ENCODE data around the gene RNF144B. TPM values are rescaled to one million over a fixed set of nuclear protein-coding genes. Genes with fewer than 3 reads are reported as not detected.

RNF144B gene
- total RNA-seq, 1 donor from 2014 or later, result 2.9 TPM

- FAIRE-seq (no peak), DNase-seq (ENCODE audit: low spot score in 2 of 2) (no peak)
Observed at GRCh38 chr6:18471232-18471964, 84.2 kb downstream of the RNF144B start.

- DNase-seq (ENCODE audit: low spot score in 2 of 2) (no peak), FAIRE-seq (no peak)
Observed at GRCh38 chr6:18472941-18473340, 85.8 kb downstream of the RNF144B start.

GRCh38 chr6:18473755-18474154 lies 86.6 kb downstream of the RNF144B start:
- FAIRE-seq (no peak), DNase-seq (ENCODE audit: low spot score in 2 of 2) (no peak)

- DNase-seq (ENCODE audit: low spot score in 2 of 2) (peak in 1 of 2 donors; percentile 9), FAIRE-seq (no peak)
Observed at GRCh38 chr6:18477301-18477941, 90.3 kb downstream of the RNF144B start.

GRCh38 chr6:18478610-18479009 lies 91.5 kb downstream of the RNF144B start:
- peak; percentile 53 for FAIRE-seq

GRCh38 chr6:18481870-18482269 lies 94.7 kb downstream of the RNF144B start:
- DNase-seq (ENCODE audit: low spot score in 2 of 2), result no peak
- no peak for FAIRE-seq

More at GRCh38 chr6:18478610-18479009, 91.5 kb downstream of the RNF144B start:
- DNase-seq (ENCODE audit: low spot score in 2 of 2), result no peak

- DNase-seq (ENCODE audit: low spot score in 2 of 2) (no peak), FAIRE-seq (no peak)
Observed at GRCh38 chr6:18485660-18486435, 98.7 kb downstream of the RNF144B start.

- FAIRE-seq, result no peak
- no peak for DNase-seq (ENCODE audit: low spot score in 2 of 2)
Observed at GRCh38 chr6:18488004-18488403, 100.9 kb downstream of the RNF144B start.

GRCh38 chr6:18488526-18489270 lies 101.5 kb downstream of the RNF144B start:
- FAIRE-seq, result no peak
- no peak for DNase-seq (ENCODE audit: low spot score in 2 of 2)

GRCh38 chr6:18489335-18489734 lies 102.2 kb downstream of the RNF144B start:
- FAIRE-seq (no peak), DNase-seq (ENCODE audit: low spot score in 2 of 2) (no peak)

- DNase-seq (ENCODE audit: low spot score in 2 of 2), result no peak
- FAIRE-seq, result no peak
Observed at GRCh38 chr6:18491308-18492045, 104.3 kb downstream of the RNF144B start.

GRCh38 chr6:18492972-18493371 lies 105.8 kb downstream of the RNF144B start:
- no peak for DNase-seq (ENCODE audit: low spot score in 2 of 2)
- FAIRE-seq, result no peak

- DNase-seq (ENCODE audit: low spot score in 2 of 2), result no peak
- FAIRE-seq, result no peak
Observed at GRCh38 chr6:18493382-18493891, 106.3 kb downstream of the RNF144B start.

- no peak for FAIRE-seq
- DNase-seq (ENCODE audit: low spot score in 2 of 2), result no peak
Observed at GRCh38 chr6:18493925-18494324, 106.8 kb downstream of the RNF144B start.

- FAIRE-seq, result no peak
- no peak for DNase-seq (ENCODE audit: low spot score in 2 of 2)
Observed at GRCh38 chr6:18495236-18495635, 108.1 kb downstream of the RNF144B start.

- DNase-seq (ENCODE audit: low spot score in 2 of 2) (no peak), FAIRE-seq (no peak)
Observed at GRCh38 chr6:18496462-18496861, 109.3 kb downstream of the RNF144B start.

- FAIRE-seq (no peak), DNase-seq (ENCODE audit: low spot score in 2 of 2) (no peak)
Observed at GRCh38 chr6:18497006-18497405, 109.9 kb downstream of the RNF144B start.

GRCh38 chr6:18498408-18498807 lies 111.3 kb downstream of the RNF144B start:
- FAIRE-seq, result no peak
- no peak for DNase-seq (ENCODE audit: low spot score in 2 of 2)

- no peak for FAIRE-seq
- DNase-seq (ENCODE audit: low spot score in 2 of 2), result no peak
Observed at GRCh38 chr6:18500921-18501662, 113.9 kb downstream of the RNF144B start.
